Stromal cell of bone marrow (primary cell): ENCODE data around the gene FAF1.
"Not testable (repeated sequence)": the region's sequence is repeated elsewhere in the genome, so short reads cannot be mapped to it uniquely, and the experiment has no call there.

ENCODE experiments used
- DNase-seq: peaks from one replicate; pipeline ENCODE4 v3.0.0-alpha.2; 2012; ENCODE audit warnings: low read depth

The FAF1 gene

DNA sequence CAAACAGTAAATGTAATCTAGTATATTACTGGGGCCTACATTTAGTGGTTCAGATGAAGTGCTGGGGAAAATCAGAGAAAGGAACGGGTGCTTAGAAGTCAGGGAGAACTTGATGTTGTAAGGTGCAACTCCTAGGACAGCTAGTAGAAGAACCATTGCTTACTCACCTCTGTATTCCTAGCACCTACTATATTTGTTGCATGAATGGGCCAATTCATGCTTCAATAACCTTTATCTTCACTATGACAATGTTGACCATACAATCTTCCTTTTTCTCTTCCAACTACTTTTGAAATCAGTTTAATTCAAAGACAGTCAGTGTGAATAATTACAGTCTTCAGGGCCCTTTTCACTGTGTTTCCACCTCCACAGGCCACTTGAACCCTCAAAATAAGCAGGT lies 411.8 kb downstream of the FAF1 start:
- no peak for DNase-seq

DNA sequence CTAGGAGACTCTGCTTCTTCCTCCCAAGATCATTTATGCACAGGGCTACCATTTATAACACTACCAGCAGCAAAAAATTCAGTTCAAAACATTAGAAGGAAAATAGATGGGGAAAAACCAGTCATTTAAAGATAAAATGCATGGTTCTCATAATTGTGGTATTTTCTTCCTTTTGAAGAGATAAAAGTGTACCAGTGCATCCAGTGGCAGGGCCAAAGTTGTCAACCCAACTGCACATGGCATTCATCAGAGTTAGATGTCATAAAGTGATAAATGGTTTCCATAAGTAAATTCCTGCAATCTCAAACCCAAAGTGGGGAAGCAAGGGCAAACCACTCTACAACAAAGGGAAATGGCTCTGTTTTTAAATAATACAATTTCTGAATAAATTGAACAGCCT lies 417.7 kb downstream of the FAF1 start:
- no peak for DNase-seq

DNA sequence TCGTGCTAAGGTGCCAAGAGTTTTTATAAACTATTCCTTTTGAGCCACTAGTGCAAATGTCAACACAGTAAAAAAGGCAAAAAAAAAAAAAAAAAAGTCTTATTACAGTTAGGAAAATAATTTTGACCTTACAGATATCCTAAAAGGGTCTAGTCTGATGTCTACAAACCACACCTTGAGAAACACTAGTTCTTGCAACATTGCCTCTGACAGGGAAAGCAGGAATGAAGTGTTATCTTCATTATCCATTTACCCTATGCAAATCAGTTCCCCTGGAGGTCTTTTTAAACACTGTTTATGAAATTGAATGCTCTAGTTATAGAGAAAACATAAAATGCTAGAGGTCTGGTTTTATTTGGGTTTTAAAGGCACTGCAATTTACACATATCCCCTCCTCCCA lies 421.6 kb downstream of the FAF1 start:
- DNase-seq = no peak

DNA sequence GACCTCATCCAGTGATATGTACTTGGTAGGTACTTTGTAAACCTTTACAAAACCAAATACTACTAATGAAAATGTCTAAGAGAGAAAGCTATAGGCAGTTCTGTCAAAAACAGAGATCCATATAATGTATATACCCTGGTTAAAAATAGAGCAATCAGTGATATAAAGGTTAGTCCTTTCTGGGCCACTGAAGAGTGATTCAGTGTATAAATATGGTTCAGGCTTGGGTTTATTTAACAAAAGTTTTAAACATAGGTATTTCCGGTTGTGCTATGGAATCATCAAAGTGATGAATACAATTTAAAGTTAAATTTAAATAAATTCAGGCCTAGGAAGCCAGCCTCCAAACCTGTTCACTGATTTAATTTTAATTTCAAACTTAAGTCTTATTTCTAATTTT lies 428.5 kb downstream of the FAF1 start:
- no peak for DNase-seq

DNA sequence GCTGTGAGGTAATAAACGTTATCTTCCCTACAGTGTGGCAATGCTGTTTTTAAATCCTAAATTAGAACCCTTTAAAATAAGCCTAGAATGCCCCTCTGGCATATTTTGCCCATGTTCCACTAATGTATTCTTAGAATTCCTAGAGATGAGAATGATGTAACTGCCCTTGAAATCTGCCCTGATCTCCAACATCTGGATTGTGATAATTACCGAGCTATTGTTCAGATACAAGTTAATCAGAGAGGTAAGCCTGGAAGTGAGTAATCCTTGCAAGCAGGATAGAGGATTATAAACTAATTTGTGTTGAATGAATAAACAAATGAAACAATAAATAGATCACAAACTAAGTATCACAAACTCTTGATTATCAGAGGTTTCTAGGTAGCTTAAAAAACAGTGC lies 429.0 kb downstream of the FAF1 start:
- DNase-seq = no peak

DNA sequence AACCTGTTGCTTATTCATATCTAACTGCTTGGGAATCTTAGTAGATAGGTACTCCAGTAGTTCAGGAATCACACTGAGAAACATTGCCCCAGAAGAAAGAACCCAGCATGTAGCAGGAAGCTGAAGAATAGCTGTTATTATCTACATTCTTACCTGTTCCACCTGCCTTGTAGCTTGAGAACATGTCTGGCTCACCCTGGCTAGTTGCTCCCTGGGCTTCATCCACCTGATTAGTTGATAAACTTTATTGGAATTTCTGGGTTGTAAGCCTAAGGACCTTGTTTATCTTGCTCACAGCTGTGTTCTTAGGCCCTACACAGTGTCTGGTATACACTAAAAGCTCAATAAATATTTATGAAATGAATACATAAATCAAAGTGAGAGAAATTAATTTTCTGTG lies 430.6 kb downstream of the FAF1 start:
- no peak for DNase-seq

DNA sequence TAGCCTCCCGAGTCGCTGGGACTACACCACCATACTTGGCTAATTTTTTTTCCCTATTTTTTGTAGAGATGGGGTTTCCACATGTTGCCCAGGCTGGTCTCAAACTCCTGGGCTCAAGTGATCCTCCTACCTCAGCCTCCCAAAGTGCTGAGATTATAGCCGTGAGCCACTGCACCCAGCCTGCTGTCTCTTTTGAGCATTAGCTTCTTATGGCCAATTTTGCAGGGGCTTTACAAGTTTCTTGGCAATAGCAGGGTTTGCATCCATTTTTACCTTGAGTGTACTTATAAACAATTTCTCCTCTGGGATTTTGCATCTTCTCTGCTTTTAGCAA lies 432.1 kb downstream of the FAF1 start:
- DNase-seq = not testable (repeated sequence)

DNA sequence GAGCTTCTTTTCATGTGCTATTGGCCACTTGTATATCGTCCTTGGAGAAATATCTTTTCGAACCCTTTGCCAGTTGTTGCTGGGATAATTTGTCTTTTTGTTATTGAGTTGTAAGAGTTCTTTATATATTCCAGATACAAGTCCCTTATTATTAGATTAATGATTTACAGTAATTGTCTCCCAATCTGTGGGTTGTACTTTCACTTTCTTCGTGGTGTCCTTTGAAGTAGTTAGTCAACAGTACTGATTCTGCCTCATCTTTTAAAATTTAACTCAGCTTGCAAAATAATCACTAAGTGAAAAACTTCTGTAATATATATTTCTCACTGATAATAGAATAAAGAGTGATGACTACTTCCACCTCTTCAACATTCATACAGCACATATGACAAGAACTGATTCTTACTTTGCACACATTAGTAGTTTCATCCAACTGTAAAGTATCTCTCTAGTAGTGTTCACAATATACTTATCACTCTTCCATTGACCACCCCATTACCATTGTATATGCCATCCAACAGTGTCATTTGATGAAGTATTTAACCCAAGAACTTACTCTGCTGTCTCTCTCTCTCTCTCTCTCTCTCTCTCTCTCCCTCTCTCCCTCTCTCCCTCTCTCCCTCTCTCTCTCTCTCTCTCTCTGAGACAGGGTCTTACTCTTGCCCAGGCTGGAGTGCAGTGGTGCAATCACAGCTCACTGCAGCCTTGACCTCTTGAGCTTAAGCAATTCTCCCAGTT lies 432.6 kb downstream of the FAF1 start:
- no peak for DNase-seq

DNA sequence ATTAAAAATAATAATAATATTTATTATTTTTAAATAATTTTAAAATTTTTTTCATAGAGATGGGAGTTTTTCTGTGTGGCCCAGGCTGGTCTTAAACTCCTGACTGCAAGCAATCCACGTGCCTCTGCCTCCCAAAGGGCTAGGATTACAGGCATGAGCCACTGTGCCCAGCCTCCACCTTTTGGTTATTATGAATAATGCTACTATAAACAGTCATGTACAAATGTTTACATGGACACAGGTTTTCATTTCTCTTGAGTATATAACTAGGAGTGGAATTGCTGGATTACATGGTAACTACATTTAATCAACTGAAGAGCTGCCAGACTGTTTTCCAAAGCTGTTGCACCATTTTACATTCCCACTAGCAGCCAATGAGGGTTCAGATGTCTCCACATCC lies 433.6 kb downstream of the FAF1 start:
- DNase-seq = no peak

DNA sequence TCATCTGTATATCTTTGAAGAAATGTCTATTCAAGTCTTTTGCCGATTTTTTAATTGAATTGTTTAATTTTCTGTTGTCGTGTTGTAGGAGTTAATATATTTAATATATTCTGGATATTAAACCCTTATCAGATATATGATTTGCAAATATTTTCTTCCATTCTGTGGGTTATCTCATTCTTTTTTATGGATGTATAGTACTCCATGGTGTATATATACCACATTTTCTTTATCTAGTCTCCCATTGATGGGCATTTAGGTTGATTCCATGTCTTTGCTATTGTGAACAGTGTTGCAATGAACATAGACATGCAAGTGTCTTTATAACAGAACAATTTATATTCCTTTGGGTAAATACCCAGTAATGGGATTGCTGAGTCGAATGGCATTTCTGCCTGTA lies 436.5 kb downstream of the FAF1 start:
- DNase-seq = no peak

DNA sequence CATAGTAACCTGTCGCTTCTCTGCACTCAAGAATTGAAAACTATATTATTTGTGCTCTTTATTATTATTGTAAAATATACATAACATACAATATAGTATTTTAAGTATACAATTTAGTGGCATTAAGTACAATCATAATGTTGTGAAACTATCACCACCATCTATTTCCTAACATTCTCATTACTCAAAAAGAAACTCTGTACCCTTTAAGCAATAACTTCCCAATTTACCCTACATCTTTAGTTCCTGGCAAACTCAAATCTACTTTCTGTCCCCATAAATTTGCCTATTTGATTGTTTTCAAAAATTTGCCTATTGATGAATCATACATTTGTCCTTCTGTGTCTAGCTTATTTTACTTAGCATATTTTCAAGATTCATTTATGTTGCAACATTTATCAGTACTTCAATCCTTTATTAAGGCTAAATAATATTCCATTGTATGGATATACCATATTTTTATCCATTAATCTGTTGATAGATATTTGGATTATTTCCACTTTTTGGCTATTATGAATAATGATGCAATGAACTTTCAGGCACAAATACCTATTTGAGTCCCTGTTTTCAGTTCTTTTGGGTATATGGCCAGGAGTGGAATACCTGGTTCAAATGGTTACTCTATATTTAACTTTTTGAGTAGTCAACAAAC lies 437.2 kb downstream of the FAF1 start:
- DNase-seq = no peak

DNA sequence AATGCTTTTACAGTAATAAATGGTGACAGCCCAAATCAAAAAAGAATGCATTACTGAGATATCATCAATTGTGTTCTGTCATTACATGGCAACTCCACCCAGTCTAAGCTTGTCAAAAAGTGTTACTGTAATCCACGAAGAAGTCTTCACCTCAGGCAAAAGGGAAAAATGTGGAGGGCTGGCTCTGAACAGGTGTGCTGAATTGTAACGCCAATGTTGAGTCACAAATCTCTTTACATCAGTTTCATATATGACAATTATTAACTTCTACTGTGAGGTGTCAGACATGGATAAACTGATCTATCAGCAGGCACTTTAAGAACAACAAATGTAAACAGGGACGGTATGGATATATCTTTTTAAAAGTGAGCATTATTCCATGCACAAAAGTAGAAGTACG lies 438.4 kb downstream of the FAF1 start:
- DNase-seq = no peak

DNA sequence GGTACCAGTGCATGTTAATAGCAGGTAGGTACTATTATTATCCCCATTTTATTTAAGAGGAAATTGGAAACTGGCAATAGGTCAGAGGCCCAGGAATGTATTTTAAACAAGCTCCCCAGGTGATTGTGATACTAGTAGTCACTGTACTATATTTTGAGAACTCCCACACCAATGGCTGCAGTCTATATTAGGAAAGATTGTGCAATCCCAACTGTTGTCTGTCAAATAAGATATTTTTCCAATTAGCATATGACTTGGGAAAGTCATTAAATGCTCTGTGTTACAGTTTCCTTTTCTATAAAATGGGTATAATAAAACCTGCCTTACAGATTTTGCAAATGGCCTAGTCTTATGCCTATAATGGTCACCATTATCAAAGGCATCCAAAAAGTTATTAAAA lies 442.6 kb downstream of the FAF1 start:
- DNase-seq = no peak

DNA sequence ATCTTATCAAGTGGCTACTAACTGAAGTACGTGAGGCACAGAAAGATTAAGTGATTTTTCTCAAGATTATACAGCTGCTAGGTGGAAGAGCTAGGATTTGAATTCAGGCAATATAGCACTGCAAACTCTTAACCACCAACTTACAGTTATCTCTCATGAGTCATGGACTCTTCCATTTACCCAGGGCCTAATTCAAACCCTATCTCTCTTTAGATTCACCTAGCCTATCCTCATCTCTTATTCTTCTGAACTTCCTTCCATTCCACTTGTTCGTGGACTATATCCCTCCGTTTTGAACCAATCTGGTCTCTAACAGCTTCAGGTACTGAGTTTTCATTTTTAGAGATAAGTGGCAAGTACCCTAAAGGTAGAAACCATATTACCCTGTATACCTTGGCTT lies 444.0 kb downstream of the FAF1 start:
- no peak for DNase-seq

DNA sequence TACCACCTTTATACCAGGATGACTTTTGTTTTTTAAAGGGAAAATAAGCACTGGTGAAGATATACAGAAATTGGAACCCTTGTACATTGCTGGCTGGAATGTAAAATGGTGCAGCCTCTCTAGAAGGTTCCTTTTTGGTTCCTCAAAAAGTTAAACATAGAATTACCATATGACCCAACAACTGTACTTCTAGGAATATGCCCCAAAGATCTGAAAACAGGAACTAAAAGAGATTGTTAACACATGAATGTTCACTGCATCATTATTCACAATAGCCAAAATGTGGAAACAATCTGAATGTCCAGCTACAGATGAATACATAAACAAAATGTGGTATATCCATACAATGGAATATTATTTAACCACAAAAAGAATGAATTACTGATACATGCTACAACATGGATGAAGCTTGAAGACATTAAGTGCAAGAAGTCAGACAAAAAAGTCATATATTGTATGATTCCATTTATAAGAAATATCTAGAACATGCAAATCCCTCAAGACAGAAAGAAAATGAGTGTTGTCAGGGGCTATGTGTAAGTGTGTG lies 452.0 kb downstream of the FAF1 start:
- no peak for DNase-seq

DNA sequence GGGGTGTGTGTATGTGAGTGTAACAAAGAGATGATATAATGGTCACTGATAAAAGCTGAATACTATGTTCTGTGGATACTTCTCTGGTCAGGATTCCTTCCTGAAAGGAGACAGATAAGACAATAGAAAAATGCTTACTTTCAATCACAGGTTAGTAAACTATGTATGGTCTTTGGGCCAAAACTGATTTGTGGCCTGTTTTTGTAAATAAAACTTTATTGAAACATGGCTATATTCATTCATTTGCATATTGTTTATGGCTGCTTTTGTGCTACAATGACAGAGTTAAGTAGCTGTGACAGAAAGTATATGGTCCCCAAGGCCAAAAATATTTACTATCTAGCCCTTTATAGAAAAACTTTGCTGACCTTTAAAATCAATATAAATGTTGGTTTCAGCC lies 454.6 kb downstream of the FAF1 start:
- no peak for DNase-seq

DNA sequence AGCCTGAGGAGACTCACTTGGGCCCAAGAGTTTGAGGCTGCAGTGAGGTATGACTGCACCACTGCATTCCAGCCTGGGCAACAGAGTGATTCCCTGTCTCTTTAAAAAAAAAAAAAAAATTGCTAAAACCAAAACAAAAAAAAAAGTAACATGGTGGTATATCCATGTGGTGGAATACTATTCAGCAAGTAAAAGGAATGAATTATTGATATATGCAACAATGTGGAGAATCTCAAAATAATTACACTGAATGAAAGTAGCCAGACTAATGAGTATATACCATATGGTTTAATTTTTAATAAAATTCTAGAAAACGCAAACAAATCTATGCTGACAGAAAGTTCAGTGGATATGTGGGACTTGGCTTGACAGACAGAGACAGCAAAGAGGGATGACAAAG lies 456.6 kb downstream of the FAF1 start:
- no peak for DNase-seq

DNA sequence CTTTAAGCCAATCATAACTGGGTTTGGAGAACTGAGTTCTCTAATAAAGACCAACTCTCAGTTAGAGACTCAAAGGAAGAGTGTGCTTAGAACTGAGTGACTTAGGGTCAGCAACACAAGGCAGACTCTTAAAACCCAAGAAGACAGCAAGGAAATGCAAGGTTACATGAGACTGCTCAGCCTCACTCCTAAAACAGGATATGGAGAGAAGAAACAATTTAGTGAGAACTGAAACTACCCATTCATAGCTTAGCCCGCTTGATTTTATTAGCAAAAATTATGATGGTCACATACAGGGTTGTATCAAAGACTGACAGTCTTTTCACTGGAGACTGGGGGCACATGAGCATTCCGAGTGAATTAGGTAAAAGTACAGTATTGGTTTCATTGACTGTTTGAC lies 457.9 kb downstream of the FAF1 start:
- no peak for DNase-seq

DNA sequence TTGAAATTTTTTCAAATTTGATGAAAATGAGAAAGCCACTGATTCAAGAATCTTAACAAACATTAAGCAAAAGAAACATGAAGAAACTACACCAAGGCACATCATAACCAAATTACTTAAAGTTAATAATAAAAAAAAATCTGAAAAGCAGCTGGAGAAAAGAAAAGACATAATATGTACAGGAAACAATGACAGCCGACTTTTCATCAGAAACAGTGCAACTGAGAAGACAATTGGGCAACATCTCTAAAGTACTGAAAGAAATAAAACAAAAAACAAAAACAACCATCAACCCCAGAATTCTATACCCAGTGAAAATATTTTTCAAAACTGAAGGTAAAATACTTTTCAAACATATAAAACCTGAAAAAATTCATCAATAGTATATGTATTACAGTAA lies 463.1 kb downstream of the FAF1 start:
- no peak for DNase-seq

DNA sequence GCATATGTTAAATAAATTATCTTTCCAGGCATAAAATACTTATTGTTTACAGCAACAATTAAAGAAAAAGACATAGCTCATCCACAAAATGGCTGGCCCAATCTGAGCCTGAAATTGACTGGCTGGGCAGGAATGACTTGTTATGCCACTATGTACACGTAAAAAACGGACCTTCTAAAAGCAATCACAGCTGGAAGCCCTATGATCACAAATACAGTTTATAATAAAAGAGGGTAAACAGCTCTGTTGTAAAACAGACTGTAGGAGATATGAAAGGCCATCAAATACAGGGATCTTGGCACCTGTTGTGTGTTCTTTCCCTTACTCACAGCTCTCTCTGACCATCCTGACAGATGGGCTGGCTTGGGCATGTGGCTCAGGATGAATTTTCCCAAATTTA lies 466.4 kb downstream of the FAF1 start:
- DNase-seq = no peak

DNA sequence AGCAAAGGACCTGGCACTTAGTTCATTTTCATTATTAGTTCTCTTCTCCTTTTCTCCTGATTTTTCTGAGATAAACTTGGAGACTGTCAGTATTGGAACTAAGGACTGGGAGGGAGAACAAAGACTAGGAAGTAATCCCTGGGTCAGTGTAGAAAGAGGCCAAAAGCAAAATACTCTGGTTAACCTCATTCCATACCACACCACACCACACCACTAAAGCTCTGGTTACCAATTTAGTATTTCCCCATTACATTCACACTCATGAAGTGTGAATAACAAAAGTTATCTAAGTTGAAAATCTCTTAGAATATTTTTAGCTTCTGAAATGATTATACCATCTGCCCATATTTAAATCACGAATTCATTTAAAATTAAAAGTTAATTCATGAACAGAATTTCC lies 467.9 kb downstream of the FAF1 start:
- DNase-seq = no peak

DNA sequence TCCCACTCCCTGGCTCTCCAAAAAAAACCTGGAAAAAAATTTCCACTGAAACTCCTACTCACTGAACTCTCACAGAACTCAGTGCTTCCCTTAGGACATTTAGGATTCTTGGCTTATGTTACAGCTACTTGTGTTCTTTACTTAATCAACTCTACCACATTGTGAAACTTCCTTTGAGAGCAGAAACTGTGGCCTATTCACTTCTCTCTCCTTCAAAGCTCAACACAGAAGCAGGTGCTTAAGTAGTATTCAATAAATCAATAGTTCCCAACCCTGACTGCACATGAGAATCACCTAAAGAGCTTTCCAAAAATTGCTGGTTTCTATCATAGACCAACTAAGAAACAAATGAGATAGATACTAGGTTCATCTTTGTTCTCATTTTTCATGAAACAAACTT lies 468.9 kb downstream of the FAF1 start:
- no peak for DNase-seq

DNA sequence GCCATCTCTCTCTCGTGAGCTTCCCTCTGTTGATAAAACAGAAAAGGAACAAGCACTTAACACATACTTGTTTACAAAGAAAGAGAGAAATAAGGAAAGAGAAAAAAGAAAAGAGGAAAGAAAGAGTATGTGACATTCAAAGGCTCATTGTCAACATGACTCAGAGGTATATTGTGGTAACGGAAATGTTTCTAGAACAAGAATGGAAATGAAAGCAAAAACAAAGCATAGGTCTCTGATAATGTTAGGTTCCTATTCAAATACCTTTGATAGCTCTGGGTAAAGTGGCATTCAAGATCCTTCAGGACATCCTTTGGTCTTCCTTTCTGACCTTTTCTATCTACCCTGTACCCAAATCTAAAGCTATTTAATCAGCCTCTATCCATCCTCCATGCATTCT lies 469.4 kb downstream of the FAF1 start:
- DNase-seq = no peak

DNA sequence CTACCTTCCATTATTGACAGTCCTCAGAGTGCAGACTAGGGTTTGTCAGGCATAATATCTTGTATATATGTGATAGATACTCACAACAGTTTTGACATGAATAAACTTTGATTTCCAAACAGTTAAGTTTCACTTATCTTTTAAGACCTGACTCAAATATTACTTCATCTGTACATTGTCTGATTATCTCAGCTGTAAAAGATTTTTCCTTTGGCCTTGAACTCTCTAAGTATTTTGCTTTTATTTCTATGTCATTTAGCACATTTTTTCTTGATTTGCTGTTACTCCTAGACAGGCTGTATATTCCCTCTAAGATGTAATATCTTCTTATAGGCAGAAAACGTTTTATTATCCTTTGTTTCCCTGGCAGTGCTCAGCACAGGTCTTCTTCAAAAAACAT lies 471.2 kb downstream of the FAF1 start:
- DNase-seq = no peak
